ENCODE results near the gene ERAP2.

GRCh38 chr5:96863114-96863513 is 13.2 kb upstream of the ERAP2 start:
- TF ChIP-seq CTCF (IDR thresholded peaks at IDR 0.05) = no peak
- TF ChIP-seq POLR2A (IDR thresholded peaks at IDR 0.05) = no peak
- TF ChIP-seq POLR2AphosphoS5 (IDR thresholded peaks at IDR 0.05) = no peak

Data from transverse colon (tissue), 4 donors.